ENCODE measurements around the gene PITX1. TPM values are rescaled to one million over a fixed set of nuclear protein-coding genes. Genes with fewer than 3 reads are reported as not detected.
"Not testable (repeated sequence)": the region's sequence is repeated elsewhere in the genome, so short reads cannot be mapped to it uniquely, and the experiment has no call there.

The PITX1 gene
- total RNA-seq, 1 donor from 2014 or later: not detected

- H3K4me1 ChIP-seq: no peaks in the 10 kb centered on the region
- intact Hi-C loops (cut with DNase I): no loop called here
- no peaks in the 10 kb centered on the region for H3K9me3 ChIP-seq
- no peak for TF ChIP-seq CTCF (IDR thresholded peaks at IDR 0.05)
- no peak overlapping the region for H3K27ac ChIP-seq
- ATAC-seq: no peak
- no peaks in the 10 kb centered on the region for H3K36me3 ChIP-seq
- DNase-seq: peak; percentile 45
- no peak overlapping the region for H3K4me3 ChIP-seq
- H3K27me3 ChIP-seq: no peaks in the 10 kb centered on the region
Measured at GRCh38 chr5:135008556-135008955, 25.5 kb downstream of the PITX1 start.

- no peaks in the 10 kb centered on the region for H3K9me3 ChIP-seq
- H3K36me3 ChIP-seq: no peaks in the 10 kb centered on the region
- no peak for ATAC-seq
- no peak overlapping the region for H3K27ac ChIP-seq
- no peak for DNase-seq
- H3K4me3 ChIP-seq: no peak overlapping the region
- no peaks in the 10 kb centered on the region for H3K27me3 ChIP-seq
- no peaks in the 10 kb centered on the region for H3K4me1 ChIP-seq
- intact Hi-C loops (cut with DNase I): no loop called here
- no peak for TF ChIP-seq CTCF (IDR thresholded peaks at IDR 0.05)
Measured at GRCh38 chr5:135007749-135008363, 26.2 kb downstream of the PITX1 start.

GRCh38 chr5:135007305-135007704, 26.7 kb downstream of the PITX1 start:
- no peak for TF ChIP-seq CTCF (IDR thresholded peaks at IDR 0.05)
- Histone ChIP-seq H3K36me3 (no peaks in the 10 kb centered on the region), H3K4me1 (no peaks in the 10 kb centered on the region), H3K4me3 (no peak overlapping the region), H3K27me3 (no peaks in the 10 kb centered on the region), H3K27ac (no peak overlapping the region), H3K9me3 (no peaks in the 10 kb centered on the region)
- DNase-seq: no peak
- ATAC-seq: no peak
- intact Hi-C loops (cut with DNase I): no loop called here

- TF ChIP-seq CTCF (IDR thresholded peaks at IDR 0.05): no peak
- H3K27me3 ChIP-seq: no peaks in the 10 kb centered on the region
- H3K27ac ChIP-seq: no peak overlapping the region
- H3K4me3 ChIP-seq: no peak overlapping the region
- intact Hi-C loops (cut with DNase I): no loop called here
- H3K36me3 ChIP-seq: no peaks in the 10 kb centered on the region
- ATAC-seq (no peak), DNase-seq (peak; percentile 42)
- no peaks in the 10 kb centered on the region for H3K9me3 ChIP-seq
- H3K4me1 ChIP-seq: no peaks in the 10 kb centered on the region
Measured at GRCh38 chr5:135005076-135005475, 29.0 kb downstream of the PITX1 start.

GRCh38 chr5:135004376-135004775, 29.7 kb downstream of the PITX1 start:
- Histone ChIP-seq H3K36me3 (no peaks in the 10 kb centered on the region), H3K4me1 (no peaks in the 10 kb centered on the region), H3K9me3 (no peaks in the 10 kb centered on the region), H3K27me3 (no peaks in the 10 kb centered on the region), H3K27ac (no peak overlapping the region), H3K4me3 (no peak overlapping the region)
- no peak for DNase-seq
- TF ChIP-seq CTCF (IDR thresholded peaks at IDR 0.05): no peak
- ATAC-seq: no peak
- intact Hi-C loops (cut with DNase I): no loop called here

- H3K27me3 ChIP-seq; DNase-seq; H3K4me3 ChIP-seq; H3K9me3 ChIP-seq; intact Hi-C loops (cut with DNase I); H3K4me1 ChIP-seq; H3K27ac ChIP-seq; H3K36me3 ChIP-seq; ATAC-seq: not testable (repeated sequence)
Measured at GRCh38 chr5:134998068-134998467, 36.0 kb downstream of the PITX1 start.

Data from upper lobe of right lung (tissue), 1 donor.